Cardiac muscle cell (in vitro differentiated cells and primary cell): ENCODE results near the gene WNT9B. TPM values are rescaled to one million over a fixed set of nuclear protein-coding genes. Genes with fewer than 3 reads are reported as not detected.

Source experiments
- DNase-seq, 2 donors: peaks; one replicate each; pipeline versions ENCODE4 v3.0.0 to v3.0.0-alpha.2; 2010 to 2017; ENCODE audit warnings: low read depth in 1 of 2, low spot score in 1 of 2
- H3K27ac ChIP-seq: fragments of 200-600 bp; sonication (generic); 2 replicates; pipeline ENCODE4 v1.5.1; 2016
- H3K27me3 ChIP-seq: fragments of 200-600 bp; sonication (generic); 2 replicates; pipeline ENCODE4 v1.6.0; 2016; ENCODE audit warnings: control low read depth
- H3K36me3 ChIP-seq: fragments of 200-600 bp; sonication (generic); 2 replicates; pipeline ENCODE4 v1.5.1; 2016; ENCODE audit warnings: control low read depth
- H3K4me1 ChIP-seq: fragments of 200-600 bp; sonication (generic); 2 replicates; pipeline ENCODE4 v1.8.1; 2017; ENCODE audit warnings: low read depth, mild to moderate bottlenecking, mixed run types
- H3K4me3 ChIP-seq: fragments of 200-600 bp; sonication (generic); 2 replicates; pipeline ENCODE4 v1.5.1; 2016; ENCODE audit warnings: mild to moderate bottlenecking
- H3K9me3 ChIP-seq: fragments of 200-600 bp; sonication (generic); 2 replicates; pipeline ENCODE4 v1.5.1; 2017; ENCODE audit warnings: low read depth, mild to moderate bottlenecking, control low read depth
- CTCF ChIP-seq: IDR thresholded peaks from 2 replicates; pipeline ENCODE4 v1.5.1; 2012; ENCODE audit warnings: low read depth, mild to moderate bottlenecking, low read length
- polyA plus RNA-seq: library from polyadenylated mRNA; unstranded; fragments of >200 nt; fragmentation: Nextera tagmentation; extraction: Ambion mirVana; gene quantifications from 2 replicates; pipeline ENCODE4 v1.2.1, GENCODE V29; 2016
- total RNA-seq: library from RNA; depleted of rRNA; stranded (reverse); fragments of >200 nt; gene quantifications from 2 replicates; pipeline ENCODE4 v1.2.3, GENCODE V29; 2016

The WNT9B gene
- total and polyA plus RNA-seq, 2 experiments from 2014 or later: 0.33 TPM; not detected in 1

DNA sequence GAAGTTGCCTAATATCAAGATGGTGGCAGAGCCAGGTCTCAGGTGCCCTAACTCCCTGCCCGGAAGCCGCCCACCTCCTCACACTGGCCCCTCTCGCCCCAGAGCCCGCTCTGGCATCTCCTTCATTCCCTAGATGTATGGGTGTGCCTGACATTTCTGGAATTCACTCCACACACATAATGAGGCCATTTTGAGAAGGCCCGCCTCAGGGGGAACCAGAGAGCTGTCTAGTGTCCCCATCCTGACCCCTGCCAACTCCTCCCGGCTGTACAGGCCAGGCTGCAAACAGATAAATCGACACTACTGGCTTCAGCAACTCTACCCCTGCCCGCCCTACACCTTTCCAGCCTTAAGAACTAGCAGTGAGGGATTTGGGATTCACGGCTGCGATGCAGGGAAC lies 40.5 kb upstream of the WNT9B start:
- no peak overlapping the region for H3K4me3 ChIP-seq
- DNase-seq: no peak
- no peaks in the 10 kb centered on the region for H3K36me3 ChIP-seq
- no peaks in the 10 kb centered on the region for H3K9me3 ChIP-seq
- H3K4me1 ChIP-seq: peaks cover 6% of the 10 kb centered on the region
- no peak for TF ChIP-seq CTCF
- peaks cover 3% of the 10 kb centered on the region for H3K27me3 ChIP-seq
- no peak overlapping the region for H3K27ac ChIP-seq

DNA sequence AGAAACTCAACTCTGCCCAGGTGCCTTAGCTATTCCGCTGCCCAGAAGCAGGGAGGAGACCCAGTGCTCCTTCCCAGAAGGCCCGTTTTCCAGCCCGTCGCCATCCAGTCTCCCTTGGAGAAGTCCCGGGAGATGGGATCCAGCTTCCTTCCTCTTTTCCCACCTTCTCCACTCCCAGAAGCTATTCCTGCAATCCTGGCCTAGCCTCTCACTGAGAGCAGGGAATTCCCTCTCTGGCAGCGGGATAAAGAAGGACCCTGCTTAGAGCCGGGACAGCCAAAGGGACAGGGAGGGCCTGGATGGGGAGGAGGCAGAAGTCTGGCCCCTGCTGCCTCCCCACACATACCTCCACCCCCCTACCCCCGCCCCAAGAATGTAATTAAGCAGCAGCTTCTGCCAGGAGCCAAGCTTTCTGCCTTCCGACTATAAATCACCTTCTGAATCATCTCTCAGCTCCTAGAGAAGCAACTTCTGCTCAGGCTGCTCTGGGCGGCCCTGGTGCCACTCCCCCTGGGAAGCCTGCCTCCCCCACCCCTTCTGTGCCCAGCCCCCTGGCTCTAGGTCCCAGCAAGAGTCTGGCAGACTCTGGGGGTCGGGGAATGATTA lies 39.3 kb upstream of the WNT9B start:
- Histone ChIP-seq H3K27ac (no peak overlapping the region), H3K4me3 (no peak overlapping the region), H3K9me3 (no peaks in the 10 kb centered on the region), H3K36me3 (no peaks in the 10 kb centered on the region), H3K27me3 (peaks cover 11% of the 10 kb centered on the region), H3K4me1 (peaks cover 6% of the 10 kb centered on the region)
- TF ChIP-seq CTCF: no peak
- DNase-seq: no peak

GRCh38 chr17:46812624-46813318 lies 38.6 kb upstream of the WNT9B start:
- H3K27ac ChIP-seq: no peak overlapping the region
- peaks cover 17% of the 10 kb centered on the region for H3K27me3 ChIP-seq
- no peak for DNase-seq
- H3K4me3 ChIP-seq: no peak overlapping the region
- H3K4me1 ChIP-seq: peaks cover 6% of the 10 kb centered on the region
- no peak for TF ChIP-seq CTCF
- no peaks in the 10 kb centered on the region for H3K9me3 ChIP-seq
- H3K36me3 ChIP-seq: no peaks in the 10 kb centered on the region

- Histone ChIP-seq H3K9me3 (no peaks in the 10 kb centered on the region), H3K36me3 (no peaks in the 10 kb centered on the region), H3K27me3 (peaks cover 29% of the 10 kb centered on the region), H3K4me3 (no peak overlapping the region), H3K27ac (no peak overlapping the region), H3K4me1 (peaks cover 6% of the 10 kb centered on the region)
- TF ChIP-seq CTCF: no peak
- DNase-seq: no peak
Measured at GRCh38 chr17:46813920-46814319, 37.5 kb upstream of the WNT9B start.

DNA sequence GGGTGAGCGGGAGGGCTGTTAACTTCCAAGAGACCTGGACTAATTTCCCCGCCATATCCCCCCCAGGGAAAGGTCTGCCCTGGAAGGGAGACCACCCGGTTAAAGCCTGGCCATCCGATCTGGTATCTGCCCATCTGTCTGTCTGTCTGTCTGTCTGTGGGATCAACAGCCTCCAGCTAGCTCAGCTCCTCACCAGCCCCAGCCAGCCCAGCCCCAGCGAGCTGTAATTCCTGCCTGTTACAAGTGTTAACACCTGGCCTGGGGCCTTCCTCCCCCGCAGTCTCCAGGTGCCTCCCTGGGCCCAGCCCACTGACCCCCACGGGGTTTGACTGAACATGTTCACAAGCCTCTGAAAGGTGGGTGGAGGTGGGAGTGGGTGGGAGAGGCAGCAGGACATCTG lies 36.9 kb upstream of the WNT9B start:
- TF ChIP-seq CTCF: no peak
- peaks cover 3% of the 10 kb centered on the region for H3K4me1 ChIP-seq
- H3K36me3 ChIP-seq: no peaks in the 10 kb centered on the region
- H3K9me3 ChIP-seq: no peaks in the 10 kb centered on the region
- no peak for DNase-seq
- H3K4me3 ChIP-seq: no peak overlapping the region
- peaks cover 34% of the 10 kb centered on the region for H3K27me3 ChIP-seq
- H3K27ac ChIP-seq: no peak overlapping the region
